ENCODE measurements around the gene FAM229A. TPM values are rescaled to one million over a fixed set of nuclear protein-coding genes. Genes with fewer than 3 reads are reported as not detected.

FAM229A gene
- total and polyA plus RNA-seq, 9 of the 15 experiments (the other 6 are each of a cell fraction or from before 2014, with no cell fraction given): 0.04 to 21.6 (median 7.4) TPM

DNA sequence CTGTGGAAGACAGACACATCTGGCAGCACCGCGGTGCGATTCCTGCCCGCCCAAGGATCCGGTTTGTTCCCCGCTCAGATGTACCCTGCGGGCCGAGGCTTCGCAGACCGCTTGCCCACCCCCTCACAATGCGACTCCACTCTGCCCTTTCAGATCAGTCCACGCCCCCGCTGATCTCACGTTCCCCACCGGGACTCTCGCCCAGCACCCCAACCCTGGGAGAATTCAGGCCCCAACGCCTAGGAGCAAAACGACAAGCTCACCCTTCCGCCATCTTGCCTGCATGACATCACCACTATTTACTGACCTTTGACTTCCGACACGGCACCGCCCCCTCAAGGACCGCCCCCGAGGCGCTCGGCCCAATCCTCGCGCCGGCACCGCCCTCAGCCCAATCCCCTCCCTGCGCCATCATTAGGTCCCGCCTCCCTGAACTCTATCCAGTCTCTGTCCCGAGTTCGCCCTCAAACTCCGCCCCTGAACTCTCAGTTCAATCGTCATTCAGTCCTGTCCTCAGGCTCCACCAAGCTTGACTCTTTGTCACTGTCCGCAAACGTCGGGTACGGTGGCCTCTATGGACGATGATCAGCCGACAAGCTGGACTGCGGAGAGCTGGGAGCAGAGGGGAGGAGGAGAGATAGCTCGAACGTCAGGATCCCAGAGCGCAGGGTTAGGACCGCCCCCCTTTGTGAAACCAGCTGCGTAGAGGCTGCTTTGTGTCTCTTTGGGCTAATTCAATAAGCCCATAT lies 32.0 kb upstream of the FAM229A start, which contains the start of gene BSDC1 (continued):
- TF ChIP-seq, protein P1, sequence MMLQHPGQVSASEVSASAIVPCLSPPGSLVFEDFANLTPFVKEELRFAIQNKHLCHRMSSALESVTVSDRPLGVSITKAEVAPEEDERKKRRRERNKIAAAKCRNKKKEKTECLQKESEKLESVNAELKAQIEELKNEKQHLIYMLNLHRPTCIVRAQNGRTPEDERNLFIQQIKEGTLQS (IDR thresholded peaks at IDR 0.05): peak; percentile 99
- TF ChIP-seq, protein P1 (CRISPR knock-in tag; conservative IDR thresholded peaks at IDR 0.05): peak; percentile 91; the same call in 1 of the 2 replicates
- TF ChIP-seq SMARCC2 (IDR thresholded peaks at IDR 0.05; ENCODE audit: low read depth) (no peak), RUNX1 (IDR thresholded peaks at IDR 0.05; ENCODE audit: low read depth) (peak; percentile 83; the same call in 1 of the 2 replicates), JUNB (CRISPR knock-in tag; conservative IDR thresholded peaks at IDR 0.05) (peak; percentile 75), FOXM1 (IDR thresholded peaks at IDR 0.05; ENCODE audit: low read depth) (no peak), FOXM1 (CRISPR knock-in tag; IDR thresholded peaks at IDR 0.05; ENCODE audit: low read depth) (peak; percentile 24; the same call in 1 of the 2 replicates), FOSL1 (tag; conservative IDR thresholded peaks at IDR 0.05) (peak; percentile 74), CHCHD3 (CRISPR knock-in tag; IDR thresholded peaks at IDR 0.05) (no peak), ATF1 (CRISPR knock-in tag; IDR thresholded peaks at IDR 0.05) (no peak; the same call in 1 of the 2 replicates), ATF1 (tag; IDR thresholded peaks at IDR 0.05) (peak; percentile 97), ZFP30 (CRISPR knock-in tag; IDR thresholded peaks at IDR 0.05; ENCODE audit: borderline replicate concordance) (no peak)
- TF ChIP-seq, protein P2, sequence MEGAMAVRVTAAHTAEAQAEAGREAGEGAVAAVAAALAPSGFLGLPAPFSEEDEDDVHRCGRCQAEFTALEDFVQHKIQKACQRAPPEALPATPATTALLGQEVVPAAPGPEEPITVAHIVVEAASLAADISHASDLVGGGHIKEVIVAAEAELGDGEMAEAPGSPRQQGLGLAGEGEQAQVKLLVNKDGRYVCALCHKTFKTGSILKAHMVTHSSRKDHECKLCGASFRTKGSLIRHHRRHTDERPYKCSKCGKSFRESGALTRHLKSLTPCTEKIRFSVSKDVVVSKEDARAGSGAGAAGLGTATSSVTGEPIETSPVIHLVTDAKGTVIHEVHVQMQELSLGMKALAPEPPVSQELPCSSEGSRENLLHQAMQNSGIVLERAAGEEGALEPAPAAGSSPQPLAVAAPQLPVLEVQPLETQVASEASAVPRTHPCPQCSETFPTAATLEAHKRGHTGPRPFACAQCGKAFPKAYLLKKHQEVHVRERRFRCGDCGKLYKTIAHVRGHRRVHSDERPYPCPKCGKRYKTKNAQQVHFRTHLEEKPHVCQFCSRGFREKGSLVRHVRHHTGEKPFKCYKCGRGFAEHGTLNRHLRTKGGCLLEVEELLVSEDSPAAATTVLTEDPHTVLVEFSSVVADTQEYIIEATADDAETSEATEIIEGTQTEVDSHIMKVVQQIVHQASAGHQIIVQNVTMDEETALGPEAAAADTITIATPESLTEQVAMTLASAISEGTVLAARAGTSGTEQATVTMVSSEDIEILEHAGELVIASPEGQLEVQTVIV (CRISPR knock-in tag; IDR thresholded peaks at IDR 0.05; ENCODE audit: borderline replicate concordance): no peak
- TF ChIP-seq, protein P3, sequence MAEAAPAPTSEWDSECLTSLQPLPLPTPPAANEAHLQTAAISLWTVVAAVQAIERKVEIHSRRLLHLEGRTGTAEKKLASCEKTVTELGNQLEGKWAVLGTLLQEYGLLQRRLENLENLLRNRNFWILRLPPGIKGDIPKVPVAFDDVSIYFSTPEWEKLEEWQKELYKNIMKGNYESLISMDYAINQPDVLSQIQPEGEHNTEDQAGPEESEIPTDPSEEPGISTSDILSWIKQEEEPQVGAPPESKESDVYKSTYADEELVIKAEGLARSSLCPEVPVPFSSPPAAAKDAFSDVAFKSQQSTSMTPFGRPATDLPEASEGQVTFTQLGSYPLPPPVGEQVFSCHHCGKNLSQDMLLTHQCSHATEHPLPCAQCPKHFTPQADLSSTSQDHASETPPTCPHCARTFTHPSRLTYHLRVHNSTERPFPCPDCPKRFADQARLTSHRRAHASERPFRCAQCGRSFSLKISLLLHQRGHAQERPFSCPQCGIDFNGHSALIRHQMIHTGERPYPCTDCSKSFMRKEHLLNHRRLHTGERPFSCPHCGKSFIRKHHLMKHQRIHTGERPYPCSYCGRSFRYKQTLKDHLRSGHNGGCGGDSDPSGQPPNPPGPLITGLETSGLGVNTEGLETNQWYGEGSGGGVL (CRISPR knock-in tag; IDR thresholded peaks at IDR 0.05): no peak
- TF ChIP-seq, protein P4, sequence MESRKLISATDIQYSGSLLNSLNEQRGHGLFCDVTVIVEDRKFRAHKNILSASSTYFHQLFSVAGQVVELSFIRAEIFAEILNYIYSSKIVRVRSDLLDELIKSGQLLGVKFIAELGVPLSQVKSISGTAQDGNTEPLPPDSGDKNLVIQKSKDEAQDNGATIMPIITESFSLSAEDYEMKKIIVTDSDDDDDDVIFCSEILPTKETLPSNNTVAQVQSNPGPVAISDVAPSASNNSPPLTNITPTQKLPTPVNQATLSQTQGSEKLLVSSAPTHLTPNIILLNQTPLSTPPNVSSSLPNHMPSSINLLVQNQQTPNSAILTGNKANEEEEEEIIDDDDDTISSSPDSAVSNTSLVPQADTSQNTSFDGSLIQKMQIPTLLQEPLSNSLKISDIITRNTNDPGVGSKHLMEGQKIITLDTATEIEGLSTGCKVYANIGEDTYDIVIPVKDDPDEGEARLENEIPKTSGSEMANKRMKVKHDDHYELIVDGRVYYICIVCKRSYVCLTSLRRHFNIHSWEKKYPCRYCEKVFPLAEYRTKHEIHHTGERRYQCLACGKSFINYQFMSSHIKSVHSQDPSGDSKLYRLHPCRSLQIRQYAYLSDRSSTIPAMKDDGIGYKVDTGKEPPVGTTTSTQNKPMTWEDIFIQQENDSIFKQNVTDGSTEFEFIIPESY (CRISPR knock-in tag; IDR thresholded peaks at IDR 0.05): peak; percentile 89
- TF ChIP-seq, protein P5, sequence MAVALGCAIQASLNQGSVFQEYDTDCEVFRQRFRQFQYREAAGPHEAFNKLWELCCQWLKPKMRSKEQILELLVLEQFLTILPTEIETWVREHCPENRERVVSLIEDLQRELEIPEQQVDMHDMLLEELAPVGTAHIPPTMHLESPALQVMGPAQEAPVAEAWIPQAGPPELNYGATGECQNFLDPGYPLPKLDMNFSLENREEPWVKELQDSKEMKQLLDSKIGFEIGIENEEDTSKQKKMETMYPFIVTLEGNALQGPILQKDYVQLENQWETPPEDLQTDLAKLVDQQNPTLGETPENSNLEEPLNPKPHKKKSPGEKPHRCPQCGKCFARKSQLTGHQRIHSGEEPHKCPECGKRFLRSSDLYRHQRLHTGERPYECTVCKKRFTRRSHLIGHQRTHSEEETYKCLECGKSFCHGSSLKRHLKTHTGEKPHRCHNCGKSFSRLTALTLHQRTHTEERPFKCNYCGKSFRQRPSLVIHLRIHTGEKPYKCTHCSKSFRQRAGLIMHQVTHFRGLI (CRISPR knock-in tag; IDR thresholded peaks at IDR 0.05): no peak
- TF ChIP-seq, protein P6, sequence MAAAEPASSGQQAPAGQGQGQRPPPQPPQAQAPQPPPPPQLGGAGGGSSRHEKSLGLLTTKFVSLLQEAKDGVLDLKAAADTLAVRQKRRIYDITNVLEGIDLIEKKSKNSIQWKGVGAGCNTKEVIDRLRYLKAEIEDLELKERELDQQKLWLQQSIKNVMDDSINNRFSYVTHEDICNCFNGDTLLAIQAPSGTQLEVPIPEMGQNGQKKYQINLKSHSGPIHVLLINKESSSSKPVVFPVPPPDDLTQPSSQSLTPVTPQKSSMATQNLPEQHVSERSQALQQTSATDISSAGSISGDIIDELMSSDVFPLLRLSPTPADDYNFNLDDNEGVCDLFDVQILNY (CRISPR knock-in tag; IDR thresholded peaks at IDR 0.05): peak; percentile 58; the same call in 1 of the 2 replicates

All from K562 (cell line).